Measurements from ENCODE around the gene PPM1F.

Gene PPM1F

GRCh38 chr22:21964234-21964633 lies 11.6 kb upstream of the PPM1F start:
- H3K27ac ChIP-seq (ENCODE audit: low read depth, low read length) = no peak overlapping the region
- no peaks in the 10 kb centered on the region for H3K4me1 ChIP-seq (ENCODE audit: insufficient read depth, low read length)
- peaks cover 59% of the 10 kb centered on the region for H3K36me3 ChIP-seq (ENCODE audit: insufficient read depth, low read length)

GRCh38 chr22:21963790-21964211 lies 11.2 kb upstream of the PPM1F start:
- H3K4me1 ChIP-seq (ENCODE audit: insufficient read depth, low read length) = no peaks in the 10 kb centered on the region
- peaks cover 55% of the 10 kb centered on the region for H3K36me3 ChIP-seq (ENCODE audit: insufficient read depth, low read length)
- no peaks in the 10 kb centered on the region for H3K27me3 ChIP-seq (ENCODE audit: control insufficient read depth in 1 of 2, insufficient read depth in 2 of 2, low read length in 2 of 2)
- no peak overlapping the region for H3K9ac ChIP-seq (ENCODE audit: low read length)
- H3K4me3 ChIP-seq (ENCODE audit: low read depth in 1 of 2, low read length in 2 of 2) = no peak overlapping the region
- no peaks in the 10 kb centered on the region for H3K9me3 ChIP-seq (ENCODE audit: low read length)
- no peak overlapping the region for H3K27ac ChIP-seq (ENCODE audit: low read depth, low read length)

More at GRCh38 chr22:21964234-21964633, 11.6 kb upstream of the PPM1F start:
- Histone ChIP-seq H3K9ac (ENCODE audit: low read length) (no peak overlapping the region), H3K9me3 (ENCODE audit: low read length) (no peaks in the 10 kb centered on the region), H3K27me3 (ENCODE audit: control insufficient read depth in 1 of 2, insufficient read depth in 2 of 2, low read length in 2 of 2) (no peaks in the 10 kb centered on the region), H3K4me3 (ENCODE audit: low read depth in 1 of 2, low read length in 2 of 2) (no peak overlapping the region)

GRCh38 chr22:21963286-21963685 lies 10.6 kb upstream of the PPM1F start:
- no peaks in the 10 kb centered on the region for H3K27me3 ChIP-seq (ENCODE audit: control insufficient read depth in 1 of 2, insufficient read depth in 2 of 2, low read length in 2 of 2)
- no peaks in the 10 kb centered on the region for H3K9me3 ChIP-seq (ENCODE audit: low read length)
- no peak overlapping the region for H3K4me3 ChIP-seq (ENCODE audit: low read depth in 1 of 2, low read length in 2 of 2)
- peaks cover 50% of the 10 kb centered on the region for H3K36me3 ChIP-seq (ENCODE audit: insufficient read depth, low read length)
- H3K4me1 ChIP-seq (ENCODE audit: insufficient read depth, low read length) = no peaks in the 10 kb centered on the region
- H3K9ac ChIP-seq (ENCODE audit: low read length) = no peak overlapping the region
- no peak overlapping the region for H3K27ac ChIP-seq (ENCODE audit: low read depth, low read length)

- peaks cover 44% of the 10 kb centered on the region for H3K36me3 ChIP-seq (ENCODE audit: insufficient read depth, low read length)
These were observed 10.0 kb upstream of the PPM1F start for GRCh38 chr22:21962655-21962949.

GRCh38 chr22:21961886-21962654 lies 9.4 kb upstream of the PPM1F start:
- Histone ChIP-seq H3K36me3 (ENCODE audit: insufficient read depth, low read length) (peaks cover 40% of the 10 kb centered on the region), H3K9ac (ENCODE audit: low read length) (no peak overlapping the region)

More at GRCh38 chr22:21962655-21962949, 10.0 kb upstream of the PPM1F start:
- Histone ChIP-seq H3K4me1 (ENCODE audit: insufficient read depth, low read length) (no peaks in the 10 kb centered on the region), H3K9me3 (ENCODE audit: low read length) (no peaks in the 10 kb centered on the region), H3K27me3 (ENCODE audit: control insufficient read depth in 1 of 2, insufficient read depth in 2 of 2, low read length in 2 of 2) (no peaks in the 10 kb centered on the region), H3K4me3 (ENCODE audit: low read depth in 1 of 2, low read length in 2 of 2) (no peak overlapping the region), H3K27ac (ENCODE audit: low read depth, low read length) (no peak overlapping the region), H3K9ac (ENCODE audit: low read length) (no peak overlapping the region)

GRCh38 chr22:21961127-21961867 lies 8.6 kb upstream of the PPM1F start:
- Histone ChIP-seq H3K9me3 (ENCODE audit: low read length) (no peaks in the 10 kb centered on the region), H3K4me3 (ENCODE audit: low read depth in 1 of 2, low read length in 2 of 2) (no peak overlapping the region), H3K27me3 (ENCODE audit: control insufficient read depth in 1 of 2, insufficient read depth in 2 of 2, low read length in 2 of 2) (no peaks in the 10 kb centered on the region), H3K4me1 (ENCODE audit: insufficient read depth, low read length) (no peaks in the 10 kb centered on the region), H3K9ac (ENCODE audit: low read length) (no peak overlapping the region), H3K27ac (ENCODE audit: low read depth, low read length) (no peak overlapping the region), H3K36me3 (ENCODE audit: insufficient read depth, low read length) (peaks cover 33% of the 10 kb centered on the region)

More at GRCh38 chr22:21961886-21962654, 9.4 kb upstream of the PPM1F start:
- H3K4me3 ChIP-seq (ENCODE audit: low read depth in 1 of 2, low read length in 2 of 2) = no peak overlapping the region
- no peak overlapping the region for H3K27ac ChIP-seq (ENCODE audit: low read depth, low read length)
- no peaks in the 10 kb centered on the region for H3K27me3 ChIP-seq (ENCODE audit: control insufficient read depth in 1 of 2, insufficient read depth in 2 of 2, low read length in 2 of 2)
- no peaks in the 10 kb centered on the region for H3K9me3 ChIP-seq (ENCODE audit: low read length)
- no peaks in the 10 kb centered on the region for H3K4me1 ChIP-seq (ENCODE audit: insufficient read depth, low read length)

GRCh38 chr22:21960200-21961126 lies 7.8 kb upstream of the PPM1F start:
- H3K36me3 ChIP-seq (ENCODE audit: insufficient read depth, low read length) = peaks cover 31% of the 10 kb centered on the region
- H3K27me3 ChIP-seq (ENCODE audit: control insufficient read depth in 1 of 2, insufficient read depth in 2 of 2, low read length in 2 of 2) = no peaks in the 10 kb centered on the region
- no peak overlapping the region for H3K9ac ChIP-seq (ENCODE audit: low read length)
- H3K27ac ChIP-seq (ENCODE audit: low read depth, low read length) = no peak overlapping the region
- no peaks in the 10 kb centered on the region for H3K9me3 ChIP-seq (ENCODE audit: low read length)
- H3K4me1 ChIP-seq (ENCODE audit: insufficient read depth, low read length) = no peaks in the 10 kb centered on the region
- H3K4me3 ChIP-seq (ENCODE audit: low read depth in 1 of 2, low read length in 2 of 2) = no peak overlapping the region

- H3K4me3 ChIP-seq (ENCODE audit: low read depth in 1 of 2, low read length in 2 of 2) = no peak overlapping the region
- H3K27ac ChIP-seq (ENCODE audit: low read depth, low read length) = no peak overlapping the region
- no peaks in the 10 kb centered on the region for H3K4me1 ChIP-seq (ENCODE audit: insufficient read depth, low read length)
- H3K9ac ChIP-seq (ENCODE audit: low read length) = no peak overlapping the region
- H3K36me3 ChIP-seq (ENCODE audit: insufficient read depth, low read length) = peaks cover 22% of the 10 kb centered on the region
- no peaks in the 10 kb centered on the region for H3K9me3 ChIP-seq (ENCODE audit: low read length)
- no peaks in the 10 kb centered on the region for H3K27me3 ChIP-seq (ENCODE audit: control insufficient read depth in 1 of 2, insufficient read depth in 2 of 2, low read length in 2 of 2)
These were observed 6.8 kb upstream of the PPM1F start for GRCh38 chr22:21959274-21960074.

GRCh38 chr22:21958360-21959273 lies 6.0 kb upstream of the PPM1F start:
- H3K9me3 ChIP-seq (ENCODE audit: low read length) = no peaks in the 10 kb centered on the region
- peaks cover 14% of the 10 kb centered on the region for H3K36me3 ChIP-seq (ENCODE audit: insufficient read depth, low read length)
- H3K27me3 ChIP-seq (ENCODE audit: control insufficient read depth in 1 of 2, insufficient read depth in 2 of 2, low read length in 2 of 2) = no peaks in the 10 kb centered on the region
- no peak overlapping the region for H3K27ac ChIP-seq (ENCODE audit: low read depth, low read length)
- H3K4me3 ChIP-seq (ENCODE audit: low read depth in 1 of 2, low read length in 2 of 2) = no peak overlapping the region
- H3K4me1 ChIP-seq (ENCODE audit: insufficient read depth, low read length) = no peaks in the 10 kb centered on the region
- H3K9ac ChIP-seq (ENCODE audit: low read length) = no peak overlapping the region

- H3K9me3 ChIP-seq (ENCODE audit: low read length) = no peaks in the 10 kb centered on the region
These were observed 650 bp downstream of the PPM1F start for GRCh38 chr22:21951931-21952465.

More at GRCh38 chr22:21951931-21952465, 650 bp downstream of the PPM1F start:
- H3K4me1 ChIP-seq (ENCODE audit: insufficient read depth, low read length) = peaks cover 16% of the 10 kb centered on the region
- no peaks in the 10 kb centered on the region for H3K36me3 ChIP-seq (ENCODE audit: insufficient read depth, low read length)
- peak overlapping the region; percentile 80 for H3K27ac ChIP-seq (ENCODE audit: low read depth, low read length)
- H3K27me3 ChIP-seq (ENCODE audit: control insufficient read depth in 1 of 2, insufficient read depth in 2 of 2, low read length in 2 of 2) = no peaks in the 10 kb centered on the region
- peak overlapping the region; percentile 53 for H3K9ac ChIP-seq (ENCODE audit: low read length)
- H3K4me3 ChIP-seq (ENCODE audit: low read depth in 1 of 2, low read length in 2 of 2) = peak overlapping the region; percentile 65 to 71
